KMS-11 (cell line): Measurements from ENCODE around the gene STIMATE.

Experiments
- H2AFZ ChIP-seq: fragments of 200-600 bp; sonication (generic); 2 replicates; pipeline ENCODE4 v1.6.1; 2016; ENCODE audit warnings: antibody characterized with exemption, mixed run types, low read depth
- H3K27ac ChIP-seq: fragments of 200-600 bp; sonication (generic); 2 replicates; pipeline ENCODE4 v1.6.1; 2016; ENCODE audit warnings: mild to moderate bottlenecking, mixed run types
- H3K27me3 ChIP-seq: fragments of 200-600 bp; sonication (generic); 2 replicates; pipeline ENCODE4 v1.6.1; 2017; ENCODE audit warnings: mild to moderate bottlenecking, low read depth, mixed run types, moderate library complexity; ENCODE audit not compliant: insufficient read depth
- H3K36me3 ChIP-seq: fragments of 200-600 bp; sonication (generic); 2 replicates; pipeline ENCODE4 v1.6.1; 2017; ENCODE audit warnings: mild to moderate bottlenecking, mixed run types; ENCODE audit not compliant: insufficient read depth
- H3K4me1 ChIP-seq: fragments of 200-600 bp; sonication (generic); 2 replicates; pipeline ENCODE4 v1.6.1; 2016; ENCODE audit warnings: mild to moderate bottlenecking, low read depth, mixed run types; ENCODE audit not compliant: poor library complexity, severe bottlenecking
- H3K4me2 ChIP-seq: fragments of 200-600 bp; sonication (generic); 2 replicates; pipeline ENCODE4 v1.7.0; 2016; ENCODE audit warnings: mild to moderate bottlenecking, mixed run types
- H3K4me3 ChIP-seq: fragments of 200-600 bp; sonication (generic); IDR thresholded peaks from 2 replicates; pipeline ENCODE4 v1.6.1; 2017; ENCODE audit warnings: low read depth, low read length, mixed read lengths; ENCODE audit not compliant: insufficient read depth
- H3K79me2 ChIP-seq: fragments of 200-600 bp; sonication (generic); 2 replicates; pipeline ENCODE4 v1.6.1; 2016; ENCODE audit warnings: low read depth, mixed run types; ENCODE audit not compliant: insufficient read depth
- H3K9ac ChIP-seq: fragments of 200-600 bp; sonication (generic); 2 replicates; pipeline ENCODE4 v1.6.1; 2016; ENCODE audit warnings: mild to moderate bottlenecking, mixed run types
- H4K20me1 ChIP-seq: fragments of 200-600 bp; sonication (generic); 2 replicates; pipeline ENCODE4 v1.6.1; 2016; ENCODE audit warnings: mild to moderate bottlenecking, mixed run types; ENCODE audit not compliant: insufficient read depth
- TF ChIP-seq, protein P1 (sequence below): fragments of 200-600 bp; sonication (generic); conservative IDR thresholded peaks from 2 replicates; pipeline ENCODE4 v1.6.1; 2017; ENCODE audit warnings: low read depth, mild to moderate bottlenecking, antibody characterized with exemption, low read length, moderate library complexity, mixed read lengths

STIMATE gene

DNA sequence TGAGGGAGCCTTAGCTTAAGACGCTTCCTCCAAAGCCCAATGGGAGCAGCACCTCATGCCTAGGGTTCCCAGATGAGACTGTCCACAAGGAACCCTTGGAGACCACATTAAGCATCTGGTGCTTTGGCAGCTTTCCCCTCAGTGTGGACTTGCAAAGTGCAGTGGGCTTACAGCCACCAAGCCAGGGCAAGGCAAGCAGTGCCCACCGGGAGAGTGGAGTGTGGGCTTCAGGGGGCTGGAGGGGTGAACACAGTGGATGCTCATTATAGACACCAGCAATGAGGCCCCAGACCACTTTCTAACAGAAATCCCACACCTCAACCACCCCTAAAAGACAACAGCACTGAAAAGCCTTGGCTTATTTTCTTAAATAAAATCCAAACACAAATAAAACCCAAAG is 53.5 kb downstream of the STIMATE start:
- Histone ChIP-seq H3K36me3 (no peaks in the 10 kb centered on the region), H3K4me3 (no peak overlapping the region), H2AFZ (no peak overlapping the region), H3K79me2 (no peaks in the 10 kb centered on the region), H3K9ac (no peak overlapping the region), H3K27ac (no peak overlapping the region), H3K4me1 (no peaks in the 10 kb centered on the region), H4K20me1 (no peaks in the 10 kb centered on the region), H3K27me3 (no peaks in the 10 kb centered on the region), H3K4me2 (no peak overlapping the region)
- TF ChIP-seq, protein P1, sequence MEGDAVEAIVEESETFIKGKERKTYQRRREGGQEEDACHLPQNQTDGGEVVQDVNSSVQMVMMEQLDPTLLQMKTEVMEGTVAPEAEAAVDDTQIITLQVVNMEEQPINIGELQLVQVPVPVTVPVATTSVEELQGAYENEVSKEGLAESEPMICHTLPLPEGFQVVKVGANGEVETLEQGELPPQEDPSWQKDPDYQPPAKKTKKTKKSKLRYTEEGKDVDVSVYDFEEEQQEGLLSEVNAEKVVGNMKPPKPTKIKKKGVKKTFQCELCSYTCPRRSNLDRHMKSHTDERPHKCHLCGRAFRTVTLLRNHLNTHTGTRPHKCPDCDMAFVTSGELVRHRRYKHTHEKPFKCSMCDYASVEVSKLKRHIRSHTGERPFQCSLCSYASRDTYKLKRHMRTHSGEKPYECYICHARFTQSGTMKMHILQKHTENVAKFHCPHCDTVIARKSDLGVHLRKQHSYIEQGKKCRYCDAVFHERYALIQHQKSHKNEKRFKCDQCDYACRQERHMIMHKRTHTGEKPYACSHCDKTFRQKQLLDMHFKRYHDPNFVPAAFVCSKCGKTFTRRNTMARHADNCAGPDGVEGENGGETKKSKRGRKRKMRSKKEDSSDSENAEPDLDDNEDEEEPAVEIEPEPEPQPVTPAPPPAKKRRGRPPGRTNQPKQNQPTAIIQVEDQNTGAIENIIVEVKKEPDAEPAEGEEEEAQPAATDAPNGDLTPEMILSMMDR = no peak

- H3K9ac ChIP-seq = no peak overlapping the region
- H3K4me3 ChIP-seq = no peak overlapping the region
- no peak overlapping the region for H3K27ac ChIP-seq
- no peaks in the 10 kb centered on the region for H3K79me2 ChIP-seq
- TF ChIP-seq, protein P1 = no peak
- H3K27me3 ChIP-seq = no peaks in the 10 kb centered on the region
- H3K4me2 ChIP-seq = no peak overlapping the region
- H3K4me1 ChIP-seq = no peaks in the 10 kb centered on the region
- H2AFZ ChIP-seq = no peak overlapping the region
- H3K36me3 ChIP-seq = no peaks in the 10 kb centered on the region
- no peaks in the 10 kb centered on the region for H4K20me1 ChIP-seq
These were observed 54.1 kb downstream of the STIMATE start for GRCh38 chr3:52843108-52843865.

DNA sequence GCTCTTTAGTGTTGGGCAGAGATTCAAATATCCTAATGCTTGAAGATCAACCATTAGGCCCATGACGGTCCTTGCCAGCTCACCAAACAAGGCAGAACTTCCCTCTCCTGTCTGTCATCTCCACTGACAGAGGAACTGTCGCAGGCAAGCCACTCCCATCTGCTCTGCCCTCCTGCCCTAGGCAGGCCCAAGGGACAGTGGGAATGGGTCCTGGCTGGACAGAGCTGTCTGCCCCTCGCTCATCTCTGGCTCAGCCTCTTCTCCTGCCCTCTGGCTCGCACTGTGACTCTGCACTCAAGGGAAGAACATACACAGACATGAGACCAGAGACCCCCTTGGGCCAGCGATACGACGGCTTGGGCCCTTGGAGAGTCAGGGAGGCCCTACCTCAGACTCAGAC is 54.9 kb downstream of the STIMATE start:
- Histone ChIP-seq H2AFZ (no peak overlapping the region), H3K79me2 (no peaks in the 10 kb centered on the region), H3K27me3 (no peaks in the 10 kb centered on the region), H3K9ac (no peak overlapping the region), H3K4me1 (no peaks in the 10 kb centered on the region), H3K27ac (no peak overlapping the region), H4K20me1 (no peaks in the 10 kb centered on the region), H3K4me2 (no peak overlapping the region), H3K36me3 (no peaks in the 10 kb centered on the region), H3K4me3 (no peak overlapping the region)
- TF ChIP-seq, protein P1 = no peak

- TF ChIP-seq, protein P1 = no peak
- Histone ChIP-seq H3K4me2 (no peak overlapping the region), H3K27ac (no peak overlapping the region), H3K27me3 (no peaks in the 10 kb centered on the region), H3K4me3 (no peak overlapping the region), H3K36me3 (no peaks in the 10 kb centered on the region), H3K79me2 (no peaks in the 10 kb centered on the region), H4K20me1 (no peaks in the 10 kb centered on the region), H2AFZ (no peak overlapping the region), H3K9ac (no peak overlapping the region), H3K4me1 (no peaks in the 10 kb centered on the region)
These were observed 55.4 kb downstream of the STIMATE start for GRCh38 chr3:52841981-52842340.
